T1000 (cell line): ENCODE measurements around the gene TBL1XR1.
"Not testable (repeated sequence)": the region's sequence is repeated elsewhere in the genome, so short reads cannot be mapped to it uniquely, and the experiment has no call there.

Experiments
- DNase-seq: peaks from one replicate; lab custom pipeline; 2025; ENCODE audit warnings: mixed read lengths; lab: John Stamatoyannopoulos, UW

Gene TBL1XR1

GRCh38 chr3:177013681-177014280 is 183.5 kb downstream of the TBL1XR1 start:
- DNase-seq: no peak

GRCh38 chr3:177005718-177006405 is 191.4 kb downstream of the TBL1XR1 start:
- no peak for DNase-seq

GRCh38 chr3:177000159-177000558 is 197.1 kb downstream of the TBL1XR1 start:
- not testable (repeated sequence) for DNase-seq

GRCh38 chr3:176995946-176996345 is 201.3 kb downstream of the TBL1XR1 start:
- no peak for DNase-seq

- no peak for DNase-seq
Measured at GRCh38 chr3:176994891-176995781, 202.1 kb downstream of the TBL1XR1 start.

- DNase-seq: no peak
Measured at GRCh38 chr3:176994393-176994792, 202.9 kb downstream of the TBL1XR1 start.

- no peak for DNase-seq
Measured at GRCh38 chr3:176992978-176993377, 204.3 kb downstream of the TBL1XR1 start.

- no peak for DNase-seq
Measured at GRCh38 chr3:176992565-176992964, 204.7 kb downstream of the TBL1XR1 start.

GRCh38 chr3:176988795-176989194 is 208.5 kb downstream of the TBL1XR1 start:
- DNase-seq: no peak

- DNase-seq: no peak
Measured at GRCh38 chr3:176987901-176988650, 209.2 kb downstream of the TBL1XR1 start.

GRCh38 chr3:176978441-176978840 is 218.8 kb downstream of the TBL1XR1 start:
- DNase-seq: no peak

GRCh38 chr3:176977331-176977730 is 220.0 kb downstream of the TBL1XR1 start:
- DNase-seq: no peak

- DNase-seq: no peak
Measured at GRCh38 chr3:176976586-176976985, 220.7 kb downstream of the TBL1XR1 start.

- DNase-seq: no peak
Measured at GRCh38 chr3:176974279-176974678, 223.0 kb downstream of the TBL1XR1 start.

GRCh38 chr3:176971613-176972174 is 225.6 kb downstream of the TBL1XR1 start:
- DNase-seq: no peak

GRCh38 chr3:176970770-176971169 is 226.5 kb downstream of the TBL1XR1 start:
- no peak for DNase-seq

GRCh38 chr3:176969506-176969905 is 227.8 kb downstream of the TBL1XR1 start:
- no peak for DNase-seq
